K562 (cell line): ENCODE measurements around the gene CALM3. TPM values are rescaled to one million over a fixed set of nuclear protein-coding genes. Genes with fewer than 3 reads are reported as not detected.
A peak's percentile ranks its signal among the peaks of the same experiment; 100 is the strongest.

Experiments used
- ARID3B ChIP-seq: fragments of 250-450 bp; sonication (Bioruptor Pico); IDR thresholded peaks from 2 replicates; pipeline ENCODE4 v1.4.0; 2020; ENCODE audit warnings: borderline replicate concordance
- DPF2 ChIP-seq: fragments of 450-650 bp; IDR thresholded peaks from 2 replicates; pipeline ENCODE4 v1.6.1; 2016
- E2F6 ChIP-seq, 2 experiments: IDR thresholded peaks; 2 replicates each; pipeline ENCODE4 v1.6.1; 2011; ENCODE audit warnings: borderline replicate concordance in 1 of 2, control low read depth in 1 of 2, low read depth in 1 of 2, low read length in 1 of 2, mild to moderate bottlenecking in 1 of 2, mixed read lengths in 1 of 2, moderate library complexity in 1 of 2; ENCODE audit not compliant: insufficient read depth in 1 of 2, insufficient read length in 1 of 2, poor library complexity in 1 of 2, severe bottlenecking in 1 of 2; ENCODE audit errors: extremely low read depth in 1 of 2
- ETS2 ChIP-seq: IDR thresholded peaks from 2 replicates; pipeline ENCODE4 v1.6.1; 2016; ENCODE audit warnings: borderline replicate concordance, missing genetic modification characterization, mild to moderate bottlenecking, moderate library complexity, missing compliant biosample characterization; ENCODE audit not compliant: poor library complexity, severe bottlenecking
- HDAC1 ChIP-seq, 2 experiments: fragments of 450-650 bp; IDR thresholded peaks; 2 replicates each; pipeline ENCODE4 v1.6.1; 2016 to 2017; ENCODE audit warnings: inconsistent platforms in 1 of 2, mild to moderate bottlenecking in 1 of 2, moderate library complexity in 1 of 2
- HLTF ChIP-seq: fragments of 450-650 bp; IDR thresholded peaks from 2 replicates; pipeline ENCODE4 v1.6.1; 2016
- MBD1 ChIP-seq: fragments of 250-450 bp; sonication (Bioruptor Pico); IDR thresholded peaks from 2 replicates; pipeline ENCODE4 v1.8.0; 2022; ENCODE audit warnings: inconsistent platforms
- MEIS2 ChIP-seq: fragments of 450-650 bp; IDR thresholded peaks from 2 replicates; pipeline ENCODE4 v1.6.1; 2014; ENCODE audit warnings: mild to moderate bottlenecking; ENCODE audit not compliant: partially characterized antibody
- PCBP1 ChIP-seq: fragments of 200-400 bp; formaldehyde crosslinking; IDR thresholded peaks from 2 replicates; pipeline ENCODE4 v1.6.1; 2018; ENCODE audit warnings: mild to moderate bottlenecking, low read depth, low read length; ENCODE audit not compliant: poor library complexity, severe bottlenecking
- PHF21A ChIP-seq: fragments of 450-650 bp; IDR thresholded peaks from 2 replicates; pipeline ENCODE4 v1.6.1; 2017; ENCODE audit warnings: low read depth, borderline replicate concordance
- RFX1 ChIP-seq: fragments of 450-650 bp; IDR thresholded peaks from 2 replicates; pipeline ENCODE4 v1.6.1; 2016; ENCODE audit warnings: mild to moderate bottlenecking, moderate library complexity
- SREBF1 ChIP-seq: fragments of 150-350 bp; IDR thresholded peaks from 2 replicates; pipeline ENCODE4 v1.6.1; 2014; ENCODE audit warnings: antibody characterized with exemption, low read depth, low read length, borderline replicate concordance
- TCF15 ChIP-seq: fragments of 250-450 bp; sonication (Bioruptor Pico); IDR thresholded peaks from 2 replicates; pipeline ENCODE4 v1.8.0; 2022; ENCODE audit warnings: moderate library complexity, mild to moderate bottlenecking, inconsistent platforms
- THRAP3 ChIP-seq: fragments of 450-650 bp; IDR thresholded peaks from 2 replicates; pipeline ENCODE4 v1.6.1; 2016; ENCODE audit warnings: mild to moderate bottlenecking, inconsistent platforms, borderline replicate concordance
- XRCC5 ChIP-seq: fragments of 200-400 bp; formaldehyde crosslinking; IDR thresholded peaks from 2 replicates; pipeline ENCODE4 v1.6.1; 2017; ENCODE audit warnings: low read depth, mild to moderate bottlenecking, low read length
- ZBTB12 ChIP-seq: fragments of 250-450 bp; sonication (Bioruptor Pico); IDR thresholded peaks from 2 replicates; pipeline ENCODE4 v1.4.0; 2020
- ZNF140 ChIP-seq: fragments of 250-450 bp; sonication (Bioruptor Pico); IDR thresholded peaks from 2 replicates; pipeline ENCODE4 v1.8.0; 2021; ENCODE audit warnings: moderate library complexity, mild to moderate bottlenecking, inconsistent platforms
- ZNF740 ChIP-seq, 3 experiments: fragments of 200-800 bp in 1 of 3; sonication (Bioruptor generic) in 1 of 3; sonication (generic) in 1 of 3; formaldehyde crosslinking in 1 of 3; IDR thresholded peaks; 2 replicates each; pipeline versions ENCODE4 v1.6.1 to v1.8.0; 2016 to 2022; ENCODE audit warnings: mild to moderate bottlenecking in 2 of 3, missing compliant biosample characterization in 2 of 3, missing genetic modification characterization in 2 of 3, missing genetic modification reagents in 1 of 3
- ZNF778 ChIP-seq: fragments of 450-650 bp; formaldehyde crosslinking; IDR thresholded peaks from 2 replicates; pipeline ENCODE4 v1.4.0; 2020; ENCODE audit warnings: mild to moderate bottlenecking, moderate library complexity
- polyA plus RNA-seq, 8 experiments: library from polyadenylated mRNA; depleted of rRNA in 4 of 8; stranded (reverse) in 5 of 8; unstranded in 3 of 8; fragments of >200 nt; fragmentation: Nextera tagmentation in 2 of 8; fragmentation: Illumina TruSeq in 1 of 8; extraction: Ambion mirVana in 2 of 8; extraction: Trizol in 1 of 8; gene quantifications; 2 replicates each; pipeline versions ENCODE4 v1.2.1 to v1.2.3, GENCODE V29; 2011 to 2014; ENCODE audit warnings: inconsistent platforms in 1 of 8, missing spikeins in 1 of 8
- total RNA-seq, 7 experiments: library from RNA; depleted of rRNA in 6 of 7; stranded (reverse); fragments of >200 nt in 6 of 7; fragmentation: Illumina TruSeq in 2 of 7; extraction: Trizol in 2 of 7; gene quantifications; 2 replicates each; pipeline versions ENCODE4 v1.2.1 to v1.2.3, GENCODE V29; 2011 to 2021; ENCODE audit warnings: low replicate concordance in 1 of 7

CALM3 gene
- total and polyA plus RNA-seq, 9 of the 15 experiments (the other 6 are each of a cell fraction or from before 2014, with no cell fraction given) = 34.6 to 350 (median 156) TPM

- TF ChIP-seq MEIS2 (no peak), ZNF778 (CRISPR knock-in tag) (no peak), THRAP3 (no peak), ZNF740 (CRISPR knock-in tag; IDR thresholded peaks at IDR 0.05) (no peak; the same call in 1 of the 2 replicates), ZNF740 (tag; IDR thresholded peaks at IDR 0.05) (no peak), DPF2 (peak; percentile 60), ZNF140 (CRISPR knock-in tag) (no peak), PHF21A (no peak; the same call in 1 of the 2 replicates), HLTF (0 out of 2 replicates have a peak, but pooled peaks have one; percentile 69), ETS2 (tag) (no peak), HDAC1 (IDR thresholded peaks at IDR 0.05) (peak in 1 of 2 experiments; percentile 53; a peak in 2 of 4 replicates), RFX1 (no peak), PCBP1 (no peak), TCF15 (no peak), E2F6 (IDR thresholded peaks at IDR 0.05; ENCODE audit: borderline replicate concordance in 1 of 2, extremely low read depth in 1 of 2, insufficient read depth in 1 of 2, insufficient read length in 1 of 2, low read depth in 1 of 2, low read length in 1 of 2, poor library complexity in 1 of 2, severe bottlenecking in 1 of 2) (peak in 1 of 2 experiments; percentile 53), ZBTB12 (CRISPR knock-in tag) (no peak), MBD1 (CRISPR knock-in tag) (no peak), XRCC5 (no peak), SREBF1 (no peak), ARID3B (CRISPR knock-in tag) (no peak)
These were observed 58.2 kb downstream of the CALM3 start (continued) for GRCh38 chr19:46659151-46660007.
